ENCODE measurements around the gene THBD. TPM values are rescaled to one million over a fixed set of nuclear protein-coding genes. Genes with fewer than 3 reads are reported as not detected.

THBD gene
- polyA plus RNA-seq, 3 donors = 7.4 to 194 (median 30.2) TPM

GRCh38 chr20:22999756-23000155 lies 49.7 kb downstream of the THBD start:
- intact Hi-C loops (cut with micrococcal nuclease) = no loop called here
- Histone ChIP-seq H3K27me3 (ENCODE audit: control insufficient read depth in 2 of 2, insufficient read depth in 2 of 2, low read length in 2 of 2) (no peaks in the 10 kb centered on the region), H3K4me3 (replicated peaks in 1 of 3; ENCODE audit: low read depth in 2 of 3, low read length in 3 of 3) (no peak overlapping the region), H3K27ac (ENCODE audit: low read depth in 1 of 2, low read length in 2 of 2) (no peak overlapping the region), H3K9ac (ENCODE audit: insufficient read depth, low read length, poor library complexity, severe bottlenecking) (no peak overlapping the region), H3K36me3 (replicated peaks in 1 of 2; ENCODE audit: control insufficient read depth in 1 of 2, insufficient read depth in 2 of 2, low read length in 2 of 2) (no peaks in the 10 kb centered on the region), H2AFZ (ENCODE audit: insufficient read depth, low read depth, low read length, poor library complexity, severe bottlenecking) (no peak overlapping the region), H4K20me1 (ENCODE audit: insufficient read depth, low read length) (no peaks in the 10 kb centered on the region), H3K4me1 (ENCODE audit: control insufficient read depth in 1 of 2, insufficient read depth in 2 of 2, low read length in 2 of 2) (no peaks in the 10 kb centered on the region), H3K9me3 (replicated peaks in 1 of 2; ENCODE audit: control insufficient read depth in 1 of 2, insufficient read depth in 1 of 2, low read length in 2 of 2) (no peaks in the 10 kb centered on the region), H3K79me2 (ENCODE audit: insufficient read depth, low read length) (no peaks in the 10 kb centered on the region), H3K4me2 (replicated peaks; ENCODE audit: extremely low read depth, low read length, poor library complexity, severe bottlenecking) (no peak overlapping the region)
- peaks cover 2 to 7% (median 4%) of the 10 kb centered on the region in 3 donors for H3K27me3 Mint-ChIP-seq (ENCODE audit: low read depth in 3 of 3)
- no peak overlapping the region for H3K27ac Mint-ChIP-seq
- H3K36me3 Mint-ChIP-seq = no peaks in the 10 kb centered on the region
- no peaks in the 10 kb centered on the region for H3K9me3 Mint-ChIP-seq
- no peak for DNase-seq
- WGBS (ENCODE audit: insufficient coverage) = 71% methylated on average over 2 of the region's 4 CpGs
- H3K4me3 Mint-ChIP-seq = no peak overlapping the region
- TF ChIP-seq CTCF (IDR thresholded peaks at IDR 0.05) = no peak
- H3K4me1 Mint-ChIP-seq = peaks cover 11% of the 10 kb centered on the region

- Histone ChIP-seq H4K20me1 (ENCODE audit: insufficient read depth, low read length) (no peaks in the 10 kb centered on the region), H3K4me2 (replicated peaks; ENCODE audit: extremely low read depth, low read length, poor library complexity, severe bottlenecking) (no peak overlapping the region), H3K9ac (ENCODE audit: insufficient read depth, low read length, poor library complexity, severe bottlenecking) (no peak overlapping the region), H3K9me3 (replicated peaks in 1 of 2; ENCODE audit: control insufficient read depth in 1 of 2, insufficient read depth in 1 of 2, low read length in 2 of 2) (peaks cover 0 to 8% of the 10 kb centered on the region in 2 donors), H3K27me3 (ENCODE audit: control insufficient read depth in 2 of 2, insufficient read depth in 2 of 2, low read length in 2 of 2) (no peaks in the 10 kb centered on the region), H2AFZ (ENCODE audit: insufficient read depth, low read depth, low read length, poor library complexity, severe bottlenecking) (no peak overlapping the region), H3K36me3 (replicated peaks in 1 of 2; ENCODE audit: control insufficient read depth in 1 of 2, insufficient read depth in 2 of 2, low read length in 2 of 2) (no peaks in the 10 kb centered on the region), H3K4me3 (replicated peaks in 1 of 3; ENCODE audit: low read depth in 2 of 3, low read length in 3 of 3) (no peak overlapping the region), H3K79me2 (ENCODE audit: insufficient read depth, low read length) (no peaks in the 10 kb centered on the region), H3K27ac (ENCODE audit: low read depth in 1 of 2, low read length in 2 of 2) (no peak overlapping the region), H3K4me1 (ENCODE audit: control insufficient read depth in 1 of 2, insufficient read depth in 2 of 2, low read length in 2 of 2) (no peaks in the 10 kb centered on the region)
- Mint-ChIP-seq H3K4me3 (no peak overlapping the region), H3K27ac (no peak overlapping the region), H3K36me3 (no peaks in the 10 kb centered on the region), H3K27me3 (ENCODE audit: low read depth in 3 of 3) (peaks cover 2 to 7% (median 4%) of the 10 kb centered on the region in 3 donors), H3K9me3 (peaks cover 0 to 7% (median 4%) of the 10 kb centered on the region in 7 donors), H3K4me1 (peaks cover 11% of the 10 kb centered on the region)
- 83% methylated on average over 1 of the region's 2 CpGs for WGBS (ENCODE audit: insufficient coverage)
- intact Hi-C loops (cut with micrococcal nuclease) = no loop called here
- no peak for DNase-seq
- TF ChIP-seq CTCF (IDR thresholded peaks at IDR 0.05) = no peak
Measured at GRCh38 chr20:22998476-22998875, 51.0 kb downstream of the THBD start.

Data from CD14-positive monocyte (primary cell).